HepG2 (cell line): ENCODE data around the gene BRMS1. TPM values are rescaled to one million over a fixed set of nuclear protein-coding genes. Genes with fewer than 3 reads are reported as not detected.
A peak's percentile ranks its signal among the peaks of the same experiment; 100 is the strongest.

Source experiments
- ARNT2 ChIP-seq: sonication (generic); formaldehyde crosslinking; IDR thresholded peaks from 2 replicates; pipeline ENCODE4 v1.8.0; 2022; ENCODE audit warnings: mild to moderate bottlenecking, low read depth, missing genetic modification reagents, moderate library complexity
- ATF7 ChIP-seq, 2 experiments: fragments of 450-650 bp in 1 of 2; sonication (generic) in 1 of 2; formaldehyde crosslinking in 1 of 2; IDR thresholded peaks; 2 replicates each; pipeline versions ENCODE4 v1.4.0 to v1.6.1; 2016 to 2020; ENCODE audit warnings: antibody characterized with exemption in 1 of 2, mild to moderate bottlenecking in 1 of 2, missing genetic modification reagents in 1 of 2
- BORCS8-MEF2B ChIP-seq: sonication (generic); formaldehyde crosslinking; IDR thresholded peaks from 2 replicates; pipeline ENCODE4 v1.8.0; 2022; ENCODE audit warnings: mild to moderate bottlenecking, missing genetic modification reagents
- CEBPB ChIP-seq: IDR thresholded peaks from 2 replicates; pipeline ENCODE4 v1.6.1; 2011; ENCODE audit warnings: low read depth, low read length, improper control_type of control experiment, borderline replicate concordance
- CREM ChIP-seq, 2 experiments: sonication (generic) in 1 of 2; formaldehyde crosslinking in 1 of 2; IDR thresholded peaks; 2 replicates each; pipeline versions ENCODE4 v1.4.0 to v1.6.1; 2016 to 2020; ENCODE audit warnings: antibody characterized with exemption in 1 of 2, mild to moderate bottlenecking in 1 of 2, missing genetic modification reagents in 1 of 2
- FOXJ3 ChIP-seq: sonication (generic); formaldehyde crosslinking; IDR thresholded peaks from 2 replicates; pipeline ENCODE4 v1.4.0; 2020; ENCODE audit warnings: missing genetic modification reagents, mild to moderate bottlenecking, borderline replicate concordance
- HCFC1 ChIP-seq: fragments of 150-350 bp; IDR thresholded peaks from 2 replicates; pipeline ENCODE4 v1.6.1; 2014; ENCODE audit warnings: low read depth, low read length
- KLF12 ChIP-seq: sonication (generic); formaldehyde crosslinking; IDR thresholded peaks from 2 replicates; pipeline ENCODE4 v1.4.0; 2020; ENCODE audit warnings: missing genetic modification reagents, borderline replicate concordance
- MAFF ChIP-seq: IDR thresholded peaks from 2 replicates; pipeline ENCODE4 v1.6.1; 2011; ENCODE audit warnings: low read depth, low read length, improper control_type of control experiment
- ZBTB25 ChIP-seq: IDR thresholded peaks from 2 replicates; pipeline ENCODE4 v1.6.1; 2018; ENCODE audit warnings: missing genetic modification reagents
- ZNF275 ChIP-seq: sonication (generic); formaldehyde crosslinking; IDR thresholded peaks from 2 replicates; pipeline ENCODE4 v1.8.0; 2022; ENCODE audit warnings: missing genetic modification reagents, mild to moderate bottlenecking, inconsistent platforms, borderline replicate concordance
- ZNF331 ChIP-seq: sonication (generic); formaldehyde crosslinking; IDR thresholded peaks from 2 replicates; pipeline ENCODE4 v1.4.0; 2020; ENCODE audit warnings: missing genetic modification reagents
- ZNF343 ChIP-seq: sonication (generic); formaldehyde crosslinking; IDR thresholded peaks from 2 replicates; pipeline ENCODE4 v1.4.0; 2020; ENCODE audit warnings: mild to moderate bottlenecking, missing genetic modification reagents
- ZNF550 ChIP-seq: sonication (generic); formaldehyde crosslinking; IDR thresholded peaks from 2 replicates; pipeline ENCODE4 v1.4.0; 2020; ENCODE audit warnings: mild to moderate bottlenecking, missing genetic modification reagents, borderline replicate concordance
- ZNF687 ChIP-seq: sonication (generic); formaldehyde crosslinking; IDR thresholded peaks from 2 replicates; pipeline ENCODE4 v1.5.1; 2020; ENCODE audit warnings: mild to moderate bottlenecking, missing genetic modification reagents, moderate library complexity
- polyA plus RNA-seq, 8 experiments: library from polyadenylated mRNA; depleted of rRNA in 3 of 8; stranded (reverse) in 7 of 8; unstranded in 1 of 8; fragments of >200 nt; fragmentation: Illumina TruSeq in 4 of 8; extraction: Trizol in 4 of 8; gene quantifications; 2 replicates each; pipeline versions ENCODE4 v1.2.1 to v1.2.3, GENCODE V29; 2011 to 2016; ENCODE audit warnings: low read depth in 4 of 8, missing spikeins in 1 of 8, mixed read lengths in 1 of 8; ENCODE audit not compliant: insufficient read depth in 1 of 8
- total RNA-seq, 5 experiments: library from RNA; depleted of rRNA; stranded (reverse); fragments of >200 nt; fragmentation: Illumina TruSeq; extraction: Trizol; gene quantifications; 2 replicates each; pipeline ENCODE4 v1.2.3, GENCODE V29; 2016; ENCODE audit warnings: low read depth in 1 of 5
- TF ChIP-seq, protein P1 (sequence below): IDR thresholded peaks from 2 replicates; pipeline ENCODE4 v1.6.1; 2016; ENCODE audit warnings: missing genetic modification reagents, missing compliant biosample characterization
- TF ChIP-seq, protein P2 (sequence below): fragments of 450-650 bp; IDR thresholded peaks from 2 replicates; pipeline ENCODE4 v1.6.1; 2016
- TF ChIP-seq, protein P3 (sequence below): sonication (generic); formaldehyde crosslinking; IDR thresholded peaks from 2 replicates; pipeline ENCODE4 v1.5.0; 2020; ENCODE audit warnings: missing genetic modification reagents

The BRMS1 gene
- total and polyA plus RNA-seq, 2 of the 13 experiments (the other 11 are each of a cell fraction or from before 2014, with no cell fraction given), result 15.8 to 55.7 TPM

DNA sequence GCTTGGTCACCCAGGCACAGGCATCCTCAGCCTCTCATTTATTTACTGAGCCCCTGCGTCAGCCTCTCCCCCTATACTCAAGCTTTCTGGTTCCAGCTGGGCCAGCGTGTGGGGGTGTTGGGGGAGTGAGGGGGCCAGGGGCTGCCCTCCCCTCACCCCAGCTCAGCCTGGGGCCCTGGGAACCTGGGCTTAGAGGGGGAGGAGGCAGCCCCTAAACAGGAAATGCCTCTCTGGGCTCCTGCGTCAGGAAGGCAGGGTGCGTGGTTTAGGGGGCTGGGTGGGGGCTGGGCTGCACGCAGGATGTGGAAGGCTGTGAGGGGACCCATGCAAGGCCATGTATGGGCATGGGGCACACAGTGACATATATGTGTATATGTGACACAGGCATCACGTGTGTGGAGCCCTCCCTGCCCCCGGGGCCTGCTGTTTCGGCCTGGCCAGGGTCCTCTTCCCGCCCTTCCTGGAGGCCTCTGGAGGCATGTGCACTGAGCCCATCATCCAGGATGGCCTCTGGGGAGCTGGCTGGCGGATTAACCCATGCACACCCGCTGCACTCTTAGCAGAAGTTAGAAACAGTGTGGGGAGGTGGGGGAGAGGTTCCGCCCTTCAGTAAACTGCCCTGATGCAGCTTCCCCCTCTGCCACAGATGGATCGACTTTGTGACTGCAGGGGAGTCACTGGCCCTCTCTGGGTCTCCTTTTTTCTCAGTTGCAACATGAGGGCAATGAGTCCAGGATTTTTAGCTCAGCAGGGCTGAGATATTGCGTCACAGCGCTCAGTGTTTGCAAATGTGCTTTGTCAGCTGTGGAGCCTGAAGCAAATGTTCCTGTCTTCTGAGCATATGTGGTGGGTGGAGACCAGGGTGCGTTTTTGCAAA is 26.9 kb downstream of the BRMS1 start (continued):
- 0 out of 2 replicates have a peak, but pooled peaks have one; percentile 48 for TF ChIP-seq ZNF275 (CRISPR knock-in tag)
- TF ChIP-seq ZNF687 (CRISPR knock-in tag), result peak; percentile 85
- TF ChIP-seq CREM (IDR thresholded peaks at IDR 0.05), result peak; percentile 46; the same call in 1 of the 2 replicates
- no peak for TF ChIP-seq CREM (CRISPR knock-in tag; IDR thresholded peaks at IDR 0.05)
- 0 out of 2 replicates have a peak, but pooled peaks have one; percentile 18 for TF ChIP-seq ARNT2
- peak; percentile 54; the same call in 1 of the 2 replicates for TF ChIP-seq ATF7 (IDR thresholded peaks at IDR 0.05)
- TF ChIP-seq ATF7 (CRISPR knock-in tag; IDR thresholded peaks at IDR 0.05), result no peak
- 0 out of 2 replicates have a peak, but pooled peaks have one; percentile 47 for TF ChIP-seq ZNF331 (CRISPR knock-in tag)
- TF ChIP-seq, protein P1, sequence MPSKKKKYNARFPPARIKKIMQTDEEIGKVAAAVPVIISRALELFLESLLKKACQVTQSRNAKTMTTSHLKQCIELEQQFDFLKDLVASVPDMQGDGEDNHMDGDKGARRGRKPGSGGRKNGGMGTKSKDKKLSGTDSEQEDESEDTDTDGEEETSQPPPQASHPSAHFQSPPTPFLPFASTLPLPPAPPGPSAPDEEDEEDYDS (CRISPR knock-in tag), result no peak
- no peak for TF ChIP-seq FOXJ3 (CRISPR knock-in tag)
- no peak for TF ChIP-seq KLF12
- TF ChIP-seq HCFC1, result no peak
- no peak for TF ChIP-seq ZNF343 (CRISPR knock-in tag)
- TF ChIP-seq, protein P2, sequence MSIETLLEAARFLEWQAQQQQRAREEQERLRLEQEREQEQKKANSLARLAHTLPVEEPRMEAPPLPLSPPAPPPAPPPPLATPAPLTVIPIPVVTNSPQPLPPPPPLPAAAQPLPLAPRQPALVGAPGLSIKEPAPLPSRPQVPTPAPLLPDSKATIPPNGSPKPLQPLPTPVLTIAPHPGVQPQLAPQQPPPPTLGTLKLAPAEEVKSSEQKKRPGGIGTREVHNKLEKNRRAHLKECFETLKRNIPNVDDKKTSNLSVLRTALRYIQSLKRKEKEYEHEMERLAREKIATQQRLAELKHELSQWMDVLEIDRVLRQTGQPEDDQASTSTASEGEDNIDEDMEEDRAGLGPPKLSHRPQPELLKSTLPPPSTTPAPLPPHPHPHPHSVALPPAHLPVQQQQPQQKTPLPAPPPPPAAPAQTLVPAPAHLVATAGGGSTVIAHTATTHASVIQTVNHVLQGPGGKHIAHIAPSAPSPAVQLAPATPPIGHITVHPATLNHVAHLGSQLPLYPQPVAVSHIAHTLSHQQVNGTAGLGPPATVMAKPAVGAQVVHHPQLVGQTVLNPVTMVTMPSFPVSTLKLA, result no peak
- peak; percentile 64 for TF ChIP-seq MAFF
- TF ChIP-seq ZNF550 (CRISPR knock-in tag), result no peak
- TF ChIP-seq CEBPB, result peak; percentile 99
- TF ChIP-seq, protein P3, sequence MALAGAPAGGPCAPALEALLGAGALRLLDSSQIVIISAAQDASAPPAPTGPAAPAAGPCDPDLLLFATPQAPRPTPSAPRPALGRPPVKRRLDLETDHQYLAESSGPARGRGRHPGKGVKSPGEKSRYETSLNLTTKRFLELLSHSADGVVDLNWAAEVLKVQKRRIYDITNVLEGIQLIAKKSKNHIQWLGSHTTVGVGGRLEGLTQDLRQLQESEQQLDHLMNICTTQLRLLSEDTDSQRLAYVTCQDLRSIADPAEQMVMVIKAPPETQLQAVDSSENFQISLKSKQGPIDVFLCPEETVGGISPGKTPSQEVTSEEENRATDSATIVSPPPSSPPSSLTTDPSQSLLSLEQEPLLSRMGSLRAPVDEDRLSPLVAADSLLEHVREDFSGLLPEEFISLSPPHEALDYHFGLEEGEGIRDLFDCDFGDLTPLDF (CRISPR knock-in tag), result 0 out of 2 replicates have a peak, but pooled peaks have one; percentile 18
- TF ChIP-seq BORCS8-MEF2B (CRISPR knock-in tag), result no peak
- no peak for TF ChIP-seq ZBTB25
